Measurements from ENCODE around the gene CRIP1.

Gene CRIP1

GRCh38 chr14:105471297-105471821 is 15.3 kb upstream of the CRIP1 start:
- DNase-seq: no peak

- DNase-seq: no peak
These were observed 14.7 kb upstream of the CRIP1 start for GRCh38 chr14:105471823-105472485.

GRCh38 chr14:105472486-105472991 is 14.1 kb upstream of the CRIP1 start:
- no peak for DNase-seq

GRCh38 chr14:105473033-105473676 is 13.5 kb upstream of the CRIP1 start:
- DNase-seq: no peak

GRCh38 chr14:105473677-105474482 is 12.8 kb upstream of the CRIP1 start:
- peak; percentile 59 for DNase-seq

- DNase-seq: no peak
These were observed 12.0 kb upstream of the CRIP1 start, which contains the start of gene CRIP2 for GRCh38 chr14:105474483-105475268. CRIP2 (plus strand) TSS chr14:105474821; CDS start chr14:105474863, 42 bp downstream.

GRCh38 chr14:105475269-105476096 is 11.2 kb upstream of the CRIP1 start:
- DNase-seq: no peak

- no peak for DNase-seq
These were observed 10.4 kb upstream of the CRIP1 start for GRCh38 chr14:105476097-105476830.

GRCh38 chr14:105476831-105477659 is 9.6 kb upstream of the CRIP1 start:
- no peak for DNase-seq

- peak; percentile 61 for DNase-seq
These were observed 8.9 kb upstream of the CRIP1 start for GRCh38 chr14:105477660-105478397.

- DNase-seq: no peak
These were observed 8.1 kb upstream of the CRIP1 start for GRCh38 chr14:105478398-105479251.

- no peak for DNase-seq
These were observed 7.1 kb upstream of the CRIP1 start for GRCh38 chr14:105479431-105480158.

GRCh38 chr14:105480199-105480746 is 6.4 kb upstream of the CRIP1 start:
- DNase-seq: no peak

- peak; percentile 84 for DNase-seq
These were observed 5.6 kb upstream of the CRIP1 start for GRCh38 chr14:105480807-105481801.

GRCh38 chr14:105481886-105482457 is 4.7 kb upstream of the CRIP1 start:
- peak; percentile 91 for DNase-seq

Measured in activated CD4-positive, alpha-beta T cell treated with anti-CD3 and anti-CD28 coated beads for 1 hour (primary cell).